ENCODE measurements around the gene SLC8A2.

Gene SLC8A2

GRCh38 chr19:47476438-47476972 is 4.8 kb upstream of the SLC8A2 start:
- TF ChIP-seq CTCF (IDR thresholded peaks at IDR 0.05; ENCODE audit: extremely low read depth, missing control alignments): no peak
- DNase-seq (ENCODE audit: low spot score): no peak

- TF ChIP-seq CTCF (IDR thresholded peaks at IDR 0.05; ENCODE audit: extremely low read depth, missing control alignments): no peak
- no peak for DNase-seq (ENCODE audit: low spot score)
Observed at GRCh38 chr19:47475465-47475864, 3.8 kb upstream of the SLC8A2 start.

- no peak for DNase-seq (ENCODE audit: low spot score)
- no peak for TF ChIP-seq CTCF (IDR thresholded peaks at IDR 0.05; ENCODE audit: extremely low read depth, missing control alignments)
Observed at GRCh38 chr19:47473336-47473735, 1.6 kb upstream of the SLC8A2 start.

GRCh38 chr19:47471381-47471732 is 336 bp downstream of the SLC8A2 start:
- no peak for DNase-seq (ENCODE audit: low spot score)
- no peak for TF ChIP-seq CTCF (IDR thresholded peaks at IDR 0.05; ENCODE audit: extremely low read depth, missing control alignments)

- no peak for TF ChIP-seq CTCF (IDR thresholded peaks at IDR 0.05; ENCODE audit: extremely low read depth, missing control alignments)
Observed at GRCh38 chr19:47470447-47471195, 1.1 kb downstream of the SLC8A2 start.

GRCh38 chr19:47469719-47470118 is 2.0 kb downstream of the SLC8A2 start:
- TF ChIP-seq CTCF (IDR thresholded peaks at IDR 0.05; ENCODE audit: extremely low read depth, missing control alignments): no peak
- no peak for DNase-seq (ENCODE audit: low spot score)

More at GRCh38 chr19:47470447-47471195, 1.1 kb downstream of the SLC8A2 start:
- DNase-seq (ENCODE audit: low spot score): no peak

- no peak for TF ChIP-seq CTCF (IDR thresholded peaks at IDR 0.05; ENCODE audit: extremely low read depth, missing control alignments)
- no peak for DNase-seq (ENCODE audit: low spot score)
Observed at GRCh38 chr19:47469363-47469700, 2.4 kb downstream of the SLC8A2 start.
